Stimulated activated CD4-positive, alpha-beta T cell treated with anti-CD3 and anti-CD28 coated beads, TNF-alpha, amount 100 ng/mL, for 1 hour (primary cell): ENCODE measurements around the gene DNM2.
"Not testable (repeated sequence)": the region's sequence is repeated elsewhere in the genome, so short reads cannot be mapped to it uniquely, and the experiment has no call there.

Experiments used
- DNase-seq, 3 donors: peaks; one replicate each; pipeline ENCODE4 v3.0.0-alpha.2; 2020; ENCODE audit warnings: low read depth in 3 of 3, low spot score in 1 of 3

Gene DNM2

GRCh38 chr19:10717356-10718204 is at the start of gene DNM2:
DNM2 (plus strand) TSS chr19:10718079; CDS start chr19:10718243, 164 bp downstream.
- DNase-seq: peak; percentile 93 to 95 (median 95)

GRCh38 chr19:10669246-10669645 is 48.6 kb upstream of the DNM2 start:
- no peak for DNase-seq

GRCh38 chr19:10670182-10670581 is 47.7 kb upstream of the DNM2 start:
- DNase-seq: no peak

- DNase-seq: no peak
These were observed 46.7 kb upstream of the DNM2 start for GRCh38 chr19:10670876-10671804.

GRCh38 chr19:10671922-10672321 is 46.0 kb upstream of the DNM2 start:
- DNase-seq: not testable (repeated sequence)

GRCh38 chr19:10675214-10675613 is 42.7 kb upstream of the DNM2 start:
- not testable (repeated sequence) for DNase-seq

GRCh38 chr19:10677751-10678150 is 40.1 kb upstream of the DNM2 start:
- DNase-seq: no peak

GRCh38 chr19:10678813-10679212 is 39.1 kb upstream of the DNM2 start:
- no peak for DNase-seq

- DNase-seq: no peak
These were observed 38.1 kb upstream of the DNM2 start for GRCh38 chr19:10679743-10680142.

GRCh38 chr19:10680545-10681135 is 37.2 kb upstream of the DNM2 start:
- no peak for DNase-seq

GRCh38 chr19:10681658-10682057 is 36.2 kb upstream of the DNM2 start:
- DNase-seq: no peak

- no peak for DNase-seq
These were observed 35.3 kb upstream of the DNM2 start for GRCh38 chr19:10682397-10683063.

- no peak for DNase-seq
These were observed 34.8 kb upstream of the DNM2 start for GRCh38 chr19:10683064-10683426.

GRCh38 chr19:10683582-10683981 is 34.3 kb upstream of the DNM2 start:
- DNase-seq: no peak

GRCh38 chr19:10685210-10685609 is 32.7 kb upstream of the DNM2 start:
- no peak for DNase-seq

GRCh38 chr19:10686193-10686592 is 31.7 kb upstream of the DNM2 start:
- DNase-seq: no peak

- DNase-seq: no peak
These were observed 31.0 kb upstream of the DNM2 start for GRCh38 chr19:10686661-10687517.

GRCh38 chr19:10687518-10688288 is 30.2 kb upstream of the DNM2 start:
- DNase-seq: no peak

GRCh38 chr19:10688545-10689280 is 29.2 kb upstream of the DNM2 start:
- no peak for DNase-seq
